PC-9 (cell line): ENCODE results near the gene SLC17A3. TPM values are rescaled to one million over a fixed set of nuclear protein-coding genes. Genes with fewer than 3 reads are reported as not detected.

Source experiments
- BruUV-seq: library from RNA; stranded (reverse); fragments of 400-500 nt; replicated peaks from 2 replicates; lab custom pipeline; 2021; lab: Mats Ljungman, UMichigan
- CTCF ChIA-PET: fragments of 300-600 bp; sonication (Branson Sonifier 250); formaldehyde crosslinking; loops from one replicate; lab custom pipeline; 2022; ENCODE audit warnings: antibody characterized with exemption; lab: Charles Lee
- POLR2A ChIA-PET: fragments of 300-600 bp; sonication (Branson Sonifier 250); formaldehyde crosslinking; loops from one replicate; lab custom pipeline; 2022; ENCODE audit warnings: antibody characterized with exemption; ENCODE audit not compliant: unreplicated experiment; lab: Charles Lee
- DNase-seq, 2 experiments: peaks; one replicate each; pipeline versions ENCODE4 v3.0.0 to v3.0.0-alpha.2; 2015 to 2022; ENCODE audit warnings: mixed read lengths in 1 of 2
- H2AFZ ChIP-seq: fragments of 200-600 bp; sonication (generic); 2 replicates; pipeline ENCODE4 v1.8.1; 2017; ENCODE audit warnings: antibody characterized with exemption
- H3F3A ChIP-seq: fragments of 200-600 bp; sonication (generic); 2 replicates; pipeline ENCODE4 v1.8.1; 2017; ENCODE audit warnings: antibody characterized with exemption, mild to moderate bottlenecking, low read depth; ENCODE audit not compliant: insufficient read depth
- H3K27ac ChIP-seq: fragments of 200-600 bp; sonication (generic); 2 replicates; pipeline ENCODE4 v1.6.1; 2016; ENCODE audit warnings: mixed run types
- H3K27me3 ChIP-seq: fragments of 200-600 bp; sonication (generic); 2 replicates; pipeline ENCODE4 v1.6.1; 2016; ENCODE audit warnings: low read depth, mixed run types; ENCODE audit not compliant: insufficient read depth
- H3K36me3 ChIP-seq: fragments of 200-600 bp; sonication (generic); 2 replicates; pipeline ENCODE4 v1.6.1; 2016; ENCODE audit warnings: low read depth, mixed run types
- H3K4me1 ChIP-seq: fragments of 200-600 bp; sonication (generic); replicated peaks from 2 replicates; pipeline ENCODE4 v1.6.1; 2016; ENCODE audit warnings: mixed run types; ENCODE audit not compliant: insufficient read depth
- H3K4me2 ChIP-seq: fragments of 200-600 bp; sonication (generic); 2 replicates; pipeline ENCODE4 v1.6.1; 2017; ENCODE audit warnings: mixed run types
- H3K4me3 ChIP-seq: fragments of 200-600 bp; sonication (generic); 2 replicates; pipeline ENCODE4 v1.6.1; 2016; ENCODE audit warnings: mixed run types
- H3K79me2 ChIP-seq: fragments of 200-600 bp; sonication (generic); 2 replicates; pipeline ENCODE4 v1.6.1; 2017; ENCODE audit warnings: low read depth, mixed run types
- H3K9me2 ChIP-seq: fragments of 200-600 bp; sonication (generic); 2 replicates; pipeline ENCODE4 v1.8.1; 2017; ENCODE audit warnings: mild to moderate bottlenecking; ENCODE audit not compliant: insufficient read depth
- H3K9me3 ChIP-seq: fragments of 200-600 bp; sonication (generic); 2 replicates; pipeline ENCODE4 v1.8.1; 2016; ENCODE audit warnings: low read depth; ENCODE audit not compliant: insufficient read depth
- H4K20me1 ChIP-seq: fragments of 200-600 bp; sonication (generic); 2 replicates; pipeline ENCODE4 v1.8.1; 2017; ENCODE audit not compliant: insufficient read depth
- EZH2 ChIP-seq: fragments of 200-600 bp; sonication (generic); IDR thresholded peaks from 2 replicates; pipeline ENCODE4 v1.8.0; 2017; ENCODE audit warnings: antibody characterized with exemption, low read depth
- intact Hi-C: fragments of 100-400 bp; cut with micrococcal nuclease; formaldehyde crosslinking; loops from one replicate; pipeline ENCODE4 v1.10.0; 2022; ENCODE audit not compliant: unreplicated experiment
- total RNA-seq: library from RNA; stranded (reverse); gene quantifications from 2 replicates; pipeline ENCODE4 v1.2.3, GENCODE V29; 2021
- TF ChIP-seq, protein P1 (sequence below): fragments of 200-600 bp; sonication (generic); conservative IDR thresholded peaks from 2 replicates; pipeline ENCODE4 v1.6.1; 2017; ENCODE audit warnings: mixed run types, antibody characterized with exemption, mild to moderate bottlenecking, moderate library complexity

SLC17A3 gene
- total RNA-seq, 1 experiment from 2014 or later: not detected

DNA sequence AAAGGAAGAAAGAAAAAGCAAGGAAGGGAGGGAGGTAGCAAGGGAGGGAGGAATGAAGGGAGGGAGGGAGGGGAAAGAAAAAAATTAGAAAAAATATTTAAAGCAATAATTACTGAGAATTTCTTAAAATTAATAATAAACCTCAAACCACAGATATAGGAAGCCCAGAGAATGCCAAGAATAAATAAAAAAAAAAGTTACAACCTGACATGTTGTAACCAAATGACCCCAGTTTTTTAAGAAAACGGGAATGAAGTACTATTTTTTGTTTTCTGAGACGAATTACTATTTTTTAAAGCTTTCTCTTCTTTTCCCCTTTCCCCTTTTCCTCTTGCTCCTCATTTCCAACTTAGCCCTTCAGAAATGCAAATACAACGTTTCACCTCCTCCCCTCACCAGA lies 58.8 kb downstream of the SLC17A3 start:
- Histone ChIP-seq H3K4me2 (no peak overlapping the region), H3K4me3 (no peak overlapping the region), H3K9me3 (no peaks in the 10 kb centered on the region), H3K36me3 (no peaks in the 10 kb centered on the region), H3K79me2 (no peaks in the 10 kb centered on the region), H4K20me1 (no peaks in the 10 kb centered on the region), H2AFZ (no peak overlapping the region), H3K27me3 (no peaks in the 10 kb centered on the region), H3K27ac (no peak overlapping the region), H3F3A (no peaks in the 10 kb centered on the region), H3K9me2 (no peaks in the 10 kb centered on the region), H3K4me1 (no peaks in the 10 kb centered on the region)
- ChIA-PET POLR2A (no interaction called here), CTCF (no interaction called here)
- no peak for DNase-seq
- intact Hi-C loops: no loop called here
- BruUV-seq: no TSS peak
- no peak for TF ChIP-seq EZH2
- TF ChIP-seq, protein P1, sequence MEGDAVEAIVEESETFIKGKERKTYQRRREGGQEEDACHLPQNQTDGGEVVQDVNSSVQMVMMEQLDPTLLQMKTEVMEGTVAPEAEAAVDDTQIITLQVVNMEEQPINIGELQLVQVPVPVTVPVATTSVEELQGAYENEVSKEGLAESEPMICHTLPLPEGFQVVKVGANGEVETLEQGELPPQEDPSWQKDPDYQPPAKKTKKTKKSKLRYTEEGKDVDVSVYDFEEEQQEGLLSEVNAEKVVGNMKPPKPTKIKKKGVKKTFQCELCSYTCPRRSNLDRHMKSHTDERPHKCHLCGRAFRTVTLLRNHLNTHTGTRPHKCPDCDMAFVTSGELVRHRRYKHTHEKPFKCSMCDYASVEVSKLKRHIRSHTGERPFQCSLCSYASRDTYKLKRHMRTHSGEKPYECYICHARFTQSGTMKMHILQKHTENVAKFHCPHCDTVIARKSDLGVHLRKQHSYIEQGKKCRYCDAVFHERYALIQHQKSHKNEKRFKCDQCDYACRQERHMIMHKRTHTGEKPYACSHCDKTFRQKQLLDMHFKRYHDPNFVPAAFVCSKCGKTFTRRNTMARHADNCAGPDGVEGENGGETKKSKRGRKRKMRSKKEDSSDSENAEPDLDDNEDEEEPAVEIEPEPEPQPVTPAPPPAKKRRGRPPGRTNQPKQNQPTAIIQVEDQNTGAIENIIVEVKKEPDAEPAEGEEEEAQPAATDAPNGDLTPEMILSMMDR: no peak

DNA sequence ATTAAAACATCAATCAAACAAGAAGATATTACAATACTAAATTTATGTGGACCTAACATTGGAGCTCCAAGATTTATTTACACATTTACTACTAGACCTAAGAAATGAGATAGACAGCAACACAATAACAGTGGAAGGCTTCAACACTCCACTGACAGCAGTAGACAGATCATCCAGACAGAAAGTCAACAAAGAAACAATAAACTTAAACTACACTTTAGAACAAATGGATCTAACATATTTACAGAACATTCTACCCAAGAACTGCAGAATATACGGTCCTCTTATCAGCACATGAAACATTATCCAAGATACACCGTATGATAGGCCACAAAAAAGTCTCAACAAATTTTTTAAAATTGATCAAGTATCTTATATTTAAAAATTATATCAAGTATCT lies 69.2 kb downstream of the SLC17A3 start:
- ChIA-PET CTCF (interaction anchor here (1.1 kb wide), 1 partner anchor 85 kb away, joined by 4 read pairs; no protein-coding TSS in a partner anchor), POLR2A (no interaction called here)
- Histone ChIP-seq H3F3A (no peaks in the 10 kb centered on the region), H3K9me2 (no peaks in the 10 kb centered on the region), H3K27ac (no peak overlapping the region), H3K27me3 (no peaks in the 10 kb centered on the region), H3K9me3 (no peaks in the 10 kb centered on the region), H3K4me3 (no peak overlapping the region), H3K36me3 (no peaks in the 10 kb centered on the region), H3K4me1 (no peaks in the 10 kb centered on the region), H3K79me2 (no peaks in the 10 kb centered on the region), H2AFZ (no peak overlapping the region), H4K20me1 (no peaks in the 10 kb centered on the region), H3K4me2 (no peak overlapping the region)
- no peak for DNase-seq
- intact Hi-C loops: no loop called here
- no TSS peak for BruUV-seq
- no peak for TF ChIP-seq EZH2
- TF ChIP-seq, protein P1: no peak

DNA sequence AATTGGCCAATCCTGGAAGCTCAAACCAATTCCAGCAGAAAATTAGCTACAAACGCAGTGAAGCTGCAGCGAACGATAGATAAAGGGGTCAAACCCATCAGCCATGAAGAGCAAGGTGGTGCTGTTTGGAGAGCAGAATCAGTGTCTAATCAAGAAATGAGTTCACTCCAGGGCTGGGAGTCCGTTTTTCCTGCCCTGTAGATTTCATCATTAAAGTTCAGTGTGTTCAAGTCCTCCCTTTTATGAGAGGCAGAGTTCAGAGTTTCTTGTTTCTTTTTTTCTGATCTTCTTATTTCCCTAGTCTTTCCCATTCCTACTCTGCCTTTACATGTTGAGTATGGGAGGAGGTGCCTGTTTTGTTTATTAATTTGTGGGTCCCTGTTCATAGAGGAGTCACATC lies 72.6 kb downstream of the SLC17A3 start:
- H3F3A ChIP-seq: no peaks in the 10 kb centered on the region
- BruUV-seq: no TSS peak
- no peaks in the 10 kb centered on the region for H3K4me1 ChIP-seq
- H3K27ac ChIP-seq: no peak overlapping the region
- no peaks in the 10 kb centered on the region for H3K27me3 ChIP-seq
- ChIA-PET CTCF (interaction anchor here (0.8 kb wide), 1 partner anchor 1487 kb away, joined by 3 read pairs; no protein-coding TSS in a partner anchor), POLR2A (no interaction called here)
- H3K9me3 ChIP-seq: no peaks in the 10 kb centered on the region
- no peak overlapping the region for H3K4me3 ChIP-seq
- DNase-seq: no peak
- H3K4me2 ChIP-seq: no peak overlapping the region
- no peaks in the 10 kb centered on the region for H3K79me2 ChIP-seq
- no peaks in the 10 kb centered on the region for H3K36me3 ChIP-seq
- no peak overlapping the region for H2AFZ ChIP-seq
- no peaks in the 10 kb centered on the region for H4K20me1 ChIP-seq
- intact Hi-C loops: no loop called here
- no peak for TF ChIP-seq EZH2
- TF ChIP-seq, protein P1: no peak
- H3K9me2 ChIP-seq: no peaks in the 10 kb centered on the region

Other genes with a start within 250 kb of the SLC17A3 start
- gene SCGN, start 222.0 kb downstream of the SLC17A3 start, total RNA-seq: not detected in 2 replicates
- gene SLC17A4, start 119.5 kb downstream of the SLC17A3 start, total RNA-seq: 0.13 TPM in 1 of 2 replicates, not detected in the other
- gene SLC17A1, start 42.2 kb downstream of the SLC17A3 start, total RNA-seq: not detected in 2 replicates
- gene SLC17A2, start 56.4 kb upstream of the SLC17A3 start, total RNA-seq: not detected in 2 replicates
- gene TRIM38, start 88.6 kb upstream of the SLC17A3 start, total RNA-seq: 23.6 and 31.3 TPM in 2 replicates
- gene HFE, start 213.2 kb upstream of the SLC17A3 start, total RNA-seq: 33.3 and 46.0 TPM in 2 replicates